Measurements from ENCODE around the gene METRN.

GRCh38 chr16:728131-728889 lies 13.4 kb downstream of the METRN start:
- TF ChIP-seq, protein P1, sequence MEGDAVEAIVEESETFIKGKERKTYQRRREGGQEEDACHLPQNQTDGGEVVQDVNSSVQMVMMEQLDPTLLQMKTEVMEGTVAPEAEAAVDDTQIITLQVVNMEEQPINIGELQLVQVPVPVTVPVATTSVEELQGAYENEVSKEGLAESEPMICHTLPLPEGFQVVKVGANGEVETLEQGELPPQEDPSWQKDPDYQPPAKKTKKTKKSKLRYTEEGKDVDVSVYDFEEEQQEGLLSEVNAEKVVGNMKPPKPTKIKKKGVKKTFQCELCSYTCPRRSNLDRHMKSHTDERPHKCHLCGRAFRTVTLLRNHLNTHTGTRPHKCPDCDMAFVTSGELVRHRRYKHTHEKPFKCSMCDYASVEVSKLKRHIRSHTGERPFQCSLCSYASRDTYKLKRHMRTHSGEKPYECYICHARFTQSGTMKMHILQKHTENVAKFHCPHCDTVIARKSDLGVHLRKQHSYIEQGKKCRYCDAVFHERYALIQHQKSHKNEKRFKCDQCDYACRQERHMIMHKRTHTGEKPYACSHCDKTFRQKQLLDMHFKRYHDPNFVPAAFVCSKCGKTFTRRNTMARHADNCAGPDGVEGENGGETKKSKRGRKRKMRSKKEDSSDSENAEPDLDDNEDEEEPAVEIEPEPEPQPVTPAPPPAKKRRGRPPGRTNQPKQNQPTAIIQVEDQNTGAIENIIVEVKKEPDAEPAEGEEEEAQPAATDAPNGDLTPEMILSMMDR (IDR thresholded peaks at IDR 0.05) = no peak
- TF ChIP-seq POLR2A (IDR thresholded peaks at IDR 0.05) = no peak

Measured in body of pancreas (tissue), 4 donors.